Inflammatory macrophage treated with lipopolysaccharide for 1 hour (primary cell): ENCODE data around the gene CLP1.

ENCODE experiments used
- DNase-seq, 2 donors: peaks; one replicate each; pipeline ENCODE4 v3.0.0-alpha.2; 2020 to 2022

Gene CLP1

GRCh38 chr11:57657194-57658022 is at the start of gene CLP1:
Gene CLP1 (plus strand): TSS chr11:57657762. CDS start chr11:57659477, 1,715 bp downstream.
- peak; percentile 99 to 100 for DNase-seq

DNA sequence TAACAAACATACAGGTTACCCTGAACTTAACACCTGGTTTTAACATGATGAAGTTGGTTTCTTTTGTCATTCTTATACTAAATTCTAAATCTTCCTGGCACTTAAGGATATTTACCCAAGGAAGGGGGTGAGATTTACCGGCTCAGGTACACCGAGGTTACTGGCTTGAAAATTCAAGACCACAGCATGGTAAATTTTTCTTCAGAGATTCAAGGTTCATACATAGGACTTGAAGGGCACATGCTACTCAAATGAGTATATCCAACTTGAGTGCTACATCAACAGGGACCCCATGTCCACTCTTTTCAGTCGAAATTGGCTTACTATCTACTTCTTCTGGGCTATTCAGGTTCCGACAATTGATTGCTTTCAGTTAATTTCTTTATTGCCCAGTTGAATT is 47.4 kb upstream of the CLP1 start:
- no peak for DNase-seq

- DNase-seq = no peak
Observed at GRCh38 chr11:57614234-57614772, 43.3 kb upstream of the CLP1 start.

DNA sequence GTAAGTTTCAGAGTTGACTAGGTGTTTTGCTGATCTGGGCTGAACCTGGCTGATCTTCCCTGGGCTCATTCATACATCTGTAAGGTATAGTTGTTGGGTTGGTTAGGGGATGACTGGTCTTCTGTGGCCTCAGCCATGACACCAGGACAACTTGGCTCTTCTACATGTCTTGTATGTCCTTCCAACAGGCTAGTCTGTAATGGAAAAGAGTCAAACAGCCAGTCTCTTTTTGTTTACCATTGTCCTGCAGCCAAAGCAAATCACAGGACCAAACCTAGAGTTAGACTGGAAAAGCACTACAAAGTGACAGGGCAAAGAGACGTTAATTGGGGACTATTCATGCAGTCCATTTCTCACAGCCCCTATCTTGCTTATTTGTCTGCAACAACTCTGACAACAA is 42.3 kb upstream of the CLP1 start:
- DNase-seq = no peak

GRCh38 chr11:57616595-57616994 is 41.0 kb upstream of the CLP1 start:
- no peak for DNase-seq

DNA sequence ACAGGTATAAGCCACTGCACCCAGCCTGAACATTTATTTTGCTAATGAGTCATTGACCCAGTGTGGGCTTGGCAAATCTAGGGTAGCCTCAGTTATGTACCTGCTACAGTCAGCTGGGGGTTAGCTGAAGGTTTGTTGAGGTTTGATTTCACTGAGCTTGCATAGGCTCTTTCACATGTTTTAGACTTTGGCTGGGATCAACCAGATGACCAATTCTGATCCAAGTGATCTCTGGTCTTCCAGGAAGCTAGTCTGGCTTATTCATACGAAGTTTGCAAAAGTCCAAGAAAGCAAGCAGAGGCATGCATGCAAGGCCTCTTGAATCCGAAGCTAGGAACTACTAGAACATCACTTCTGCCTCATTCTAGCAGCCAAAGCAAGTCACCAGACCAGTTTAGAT is 39.1 kb upstream of the CLP1 start:
- DNase-seq = no peak

GRCh38 chr11:57619331-57619730 is 38.2 kb upstream of the CLP1 start:
- DNase-seq = no peak

- DNase-seq = no peak
Observed at GRCh38 chr11:57620467-57620866, 37.1 kb upstream of the CLP1 start.

- no peak for DNase-seq
Observed at GRCh38 chr11:57622263-57622662, 35.3 kb upstream of the CLP1 start.

DNA sequence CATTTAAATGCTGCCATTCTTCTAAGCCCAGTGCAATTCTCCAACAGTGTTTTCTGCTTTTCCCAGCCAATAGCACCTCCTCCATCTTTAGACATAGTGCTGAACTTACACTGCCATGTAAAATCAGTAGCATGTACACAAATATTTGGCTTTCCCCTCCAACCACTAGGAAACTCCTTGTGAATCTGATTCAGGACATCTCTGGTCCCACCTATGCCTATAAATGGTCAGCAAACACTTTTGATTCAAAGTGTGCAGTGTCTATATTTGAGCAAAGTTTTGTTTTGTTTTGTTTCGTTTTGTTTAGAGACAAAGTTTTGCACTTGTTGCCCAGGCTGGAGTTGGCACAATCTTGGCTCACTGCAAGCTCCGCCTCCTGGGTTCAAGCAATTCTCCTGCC is 32.7 kb upstream of the CLP1 start:
- DNase-seq = no peak

- no peak for DNase-seq
Observed at GRCh38 chr11:57626895-57627294, 30.7 kb upstream of the CLP1 start.

DNA sequence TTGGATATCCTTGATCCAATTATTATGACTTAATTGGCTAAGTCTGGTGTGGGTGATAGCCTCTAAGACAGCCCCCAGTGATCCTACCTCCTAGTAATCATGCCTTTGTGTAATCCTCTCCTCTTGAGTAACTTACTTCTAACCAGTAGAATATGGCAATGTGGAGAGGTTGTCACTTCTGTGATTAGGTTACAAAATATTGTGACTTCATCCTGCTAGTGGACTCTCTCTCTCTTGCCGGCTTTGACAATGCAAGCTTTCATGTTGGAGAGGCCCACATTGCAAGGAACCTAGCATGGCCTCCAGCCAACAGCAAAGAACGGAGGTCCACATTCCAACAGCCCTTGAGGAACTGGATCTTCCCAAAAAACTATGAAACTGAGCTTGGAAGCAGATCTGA is 27.4 kb upstream of the CLP1 start:
- DNase-seq = peak in 1 of 2 donors; percentile 53

GRCh38 chr11:57632116-57632515 is 25.4 kb upstream of the CLP1 start:
- no peak for DNase-seq

GRCh38 chr11:57633394-57634070 is 24.0 kb upstream of the CLP1 start:
- no peak for DNase-seq

- no peak for DNase-seq
Observed at GRCh38 chr11:57634311-57634710, 23.3 kb upstream of the CLP1 start.

GRCh38 chr11:57635246-57635645 is 22.3 kb upstream of the CLP1 start:
- DNase-seq = no peak

DNA sequence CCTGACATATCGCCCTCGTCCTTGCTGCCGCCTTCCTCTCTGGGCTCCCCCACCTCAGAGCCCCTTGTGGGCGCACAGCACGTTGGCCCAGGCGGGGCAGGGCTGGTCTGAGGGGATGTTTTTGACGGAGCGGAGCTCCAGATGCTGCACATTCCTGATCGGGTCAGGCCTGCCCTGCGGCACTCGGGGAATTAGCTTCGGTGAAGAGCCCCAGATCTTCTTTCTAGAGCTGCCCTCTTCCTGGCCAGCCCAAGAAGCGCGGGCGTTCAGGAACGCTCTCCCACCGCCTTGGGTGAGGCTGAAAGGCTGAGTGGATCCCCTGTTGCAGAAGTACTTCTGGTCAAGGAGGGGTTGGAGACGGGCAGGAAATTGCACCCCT is 19.9 kb upstream of the CLP1 start:
- no peak for DNase-seq

GRCh38 chr11:57638005-57638781 is 19.4 kb upstream of the CLP1 start:
- no peak for DNase-seq

DNA sequence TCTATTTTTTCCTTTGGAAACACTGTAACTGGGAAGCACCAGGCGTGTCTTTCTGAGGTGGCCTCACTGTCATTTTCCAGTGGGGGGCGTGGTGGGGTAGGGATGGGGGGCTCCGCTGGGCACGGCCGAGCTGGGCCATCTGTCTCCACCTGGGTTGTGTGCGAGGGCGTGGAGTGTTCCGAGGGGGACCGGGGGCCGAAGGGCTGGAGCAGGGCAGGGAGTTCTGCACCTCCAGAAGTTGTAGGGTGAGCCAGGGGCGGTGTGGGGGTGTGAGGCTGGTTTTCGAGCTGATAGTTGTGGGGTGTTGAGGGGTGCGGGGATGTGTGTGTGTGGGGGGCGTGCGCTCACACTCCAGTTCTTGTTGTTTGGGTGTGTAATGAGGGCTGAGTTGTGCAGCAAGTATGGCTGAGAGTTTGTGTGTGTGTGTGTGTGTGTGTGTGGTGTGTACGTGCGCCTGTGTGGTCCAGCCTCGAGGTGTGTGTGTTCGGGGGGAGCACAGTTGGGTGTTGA is 18.7 kb upstream of the CLP1 start:
- no peak for DNase-seq

- DNase-seq = no peak
Observed at GRCh38 chr11:57639321-57640067, 18.1 kb upstream of the CLP1 start.

DNA sequence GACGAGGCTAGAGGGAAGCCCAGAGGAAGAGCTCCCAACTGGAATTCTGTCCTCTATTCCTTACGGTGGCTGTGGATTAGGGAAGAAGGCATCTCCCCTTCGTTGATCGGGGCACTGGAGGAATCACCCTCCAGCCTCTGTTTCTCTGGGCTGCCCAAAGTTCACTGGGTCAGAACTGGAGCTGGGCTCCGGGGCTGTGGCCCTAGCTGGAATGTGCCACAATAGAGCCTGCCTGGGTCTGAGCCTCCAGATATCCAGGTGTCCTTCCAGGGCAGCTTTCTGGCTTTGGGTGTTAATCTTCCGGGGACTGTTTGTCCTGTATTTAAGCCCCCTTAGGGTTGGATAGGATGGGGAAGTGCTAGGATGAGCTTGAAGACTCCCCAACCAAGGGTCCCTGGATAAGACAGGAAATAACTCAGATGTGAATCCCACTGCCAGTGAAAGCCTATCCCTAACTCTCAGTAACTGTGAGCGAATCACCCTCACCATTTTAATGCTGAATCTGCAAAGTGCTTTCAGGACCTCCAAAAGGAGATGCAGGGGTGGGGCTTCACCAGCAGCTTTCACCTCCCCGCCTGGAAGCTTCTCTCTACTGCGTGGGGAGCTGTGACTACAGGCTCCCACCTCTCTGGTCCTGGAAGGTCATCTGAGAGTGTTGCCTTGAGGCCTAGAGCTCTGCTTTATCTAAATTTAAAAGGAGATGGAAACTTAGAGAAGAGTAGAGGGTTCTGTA is 17.3 kb upstream of the CLP1 start:
- no peak for DNase-seq
